Inflammatory macrophage (primary cell): ENCODE measurements around the gene ACHE.

Experiments used
- DNase-seq, 2 donors: peaks; one replicate each; pipeline ENCODE4 v3.0.0-alpha.2; 2020 to 2022

Gene ACHE

GRCh38 chr7:100884736-100885439 is 10.8 kb downstream of the ACHE start:
- DNase-seq = no peak

GRCh38 chr7:100882785-100883526 is 12.7 kb downstream of the ACHE start:
- no peak for DNase-seq

GRCh38 chr7:100882201-100882600 is 13.5 kb downstream of the ACHE start:
- DNase-seq = no peak

- DNase-seq = no peak
These were observed 14.6 kb downstream of the ACHE start for GRCh38 chr7:100881136-100881535.

- DNase-seq = no peak
These were observed 15.0 kb downstream of the ACHE start for GRCh38 chr7:100880645-100881044.

- no peak for DNase-seq
These were observed 15.9 kb downstream of the ACHE start for GRCh38 chr7:100879685-100880261.

GRCh38 chr7:100878685-100879084 is 17.0 kb downstream of the ACHE start:
- no peak for DNase-seq

GRCh38 chr7:100878013-100878412 is 17.7 kb downstream of the ACHE start:
- DNase-seq = no peak

- peak; percentile 13 to 40 for DNase-seq
These were observed 20.3 kb downstream of the ACHE start for GRCh38 chr7:100875356-100875751.

- peak; percentile 99 for DNase-seq
These were observed 20.9 kb downstream of the ACHE start, which contains the start of gene SRRT for GRCh38 chr7:100874577-100875355. Gene SRRT (plus strand): TSS chr7:100875103. CDS start chr7:100875591, 488 bp downstream.

GRCh38 chr7:100874300-100874576 is 21.4 kb downstream of the ACHE start:
- DNase-seq = no peak

GRCh38 chr7:100873599-100874299 is 21.9 kb downstream of the ACHE start:
- DNase-seq = no peak

- DNase-seq = no peak
These were observed 27.8 kb downstream of the ACHE start for GRCh38 chr7:100867776-100868485.

GRCh38 chr7:100867040-100867775 is 28.5 kb downstream of the ACHE start, which contains the start of gene TRIP6:
Gene TRIP6 (plus strand): TSS chr7:100867387. CDS start chr7:100867498, 111 bp downstream.
- peak; percentile 77 to 89 for DNase-seq

GRCh38 chr7:100866729-100867039 is 29.0 kb downstream of the ACHE start:
- no peak for DNase-seq

GRCh38 chr7:100865938-100866728 is 29.6 kb downstream of the ACHE start:
- DNase-seq = no peak

GRCh38 chr7:100865372-100865911 is 30.2 kb downstream of the ACHE start:
- no peak for DNase-seq

- DNase-seq = no peak
These were observed 31.3 kb downstream of the ACHE start for GRCh38 chr7:100864263-100864845.

- no peak for DNase-seq
These were observed 32.2 kb downstream of the ACHE start for GRCh38 chr7:100863406-100863950.
